H1 (cell line): ENCODE data around the gene ARL2. TPM values are rescaled to one million over a fixed set of nuclear protein-coding genes. Genes with fewer than 3 reads are reported as not detected.

Source experiments
- CTCF ChIA-PET: fragments of 300-600 bp; sonication (Branson Sonifier 250); formaldehyde crosslinking; loops from one replicate; lab custom pipeline; 2021; ENCODE audit not compliant: partially characterized antibody; lab: Charles Lee
- POLR2A ChIA-PET: fragments of 300-600 bp; sonication (Branson Sonifier 250); formaldehyde crosslinking; loops from one replicate; lab custom pipeline; 2021; ENCODE audit warnings: inconsistent platforms; ENCODE audit not compliant: partially characterized antibody; lab: Charles Lee
- DNase-seq, 2 experiments: peaks; one replicate each; pipeline versions ENCODE4 v3.0.0 to v3.0.0-alpha.2; 2010 to 2022; ENCODE audit warnings: low spot score in 2 of 2, low read depth in 1 of 2, mixed read lengths in 1 of 2
- FAIRE-seq: peaks from 2 replicates; lab custom pipeline; 2011; peaks lifted over from hg19 to GRCh38; lab: Jason Lieb, UNC
- H2AFZ ChIP-seq: 2 replicates; pipeline ENCODE4 v1.8.1; 2012; ENCODE audit warnings: low read length, inconsistent platforms
- H2AK5ac ChIP-seq: 2 replicates; pipeline ENCODE4 v1.6.1; 2013; ENCODE audit warnings: low read depth, low read length
- H2BK120ac ChIP-seq: replicated peaks from 2 replicates; pipeline ENCODE3; 2013; ENCODE audit warnings: low read depth, low read length, inconsistent platforms
- H2BK12ac ChIP-seq: 2 replicates; pipeline ENCODE4 v1.6.1; 2013; ENCODE audit warnings: low read depth, low read length
- H2BK15ac ChIP-seq: 2 replicates; pipeline ENCODE4 v1.6.1; 2013; ENCODE audit warnings: low read length
- H2BK20ac ChIP-seq: 2 replicates; pipeline ENCODE4 v1.6.1; 2013; ENCODE audit warnings: low read length
- H2BK5ac ChIP-seq: 2 replicates; pipeline ENCODE4 v1.6.1; 2013; ENCODE audit warnings: low read depth, low read length
- H3K14ac ChIP-seq: 2 replicates; pipeline ENCODE4 v1.6.1; 2013; ENCODE audit warnings: inconsistent platforms; ENCODE audit not compliant: insufficient read length
- H3K18ac ChIP-seq: 2 replicates; pipeline ENCODE4 v1.6.1; 2013; ENCODE audit warnings: low read length; ENCODE audit errors: extremely low read depth
- H3K23ac ChIP-seq: 2 replicates; pipeline ENCODE4 v1.6.1; 2013; ENCODE audit warnings: inconsistent platforms; ENCODE audit not compliant: insufficient read length
- H3K23me2 ChIP-seq: 2 replicates; pipeline ENCODE4 v1.6.1; 2013; ENCODE audit warnings: low read depth, low read length
- H3K27ac ChIP-seq: 2 replicates; pipeline ENCODE4 v1.6.1; 2011; ENCODE audit warnings: low read depth, low read length, inconsistent platforms
- H3K27me3 ChIP-seq, 4 experiments: replicated peaks in 1 of 4; 1 replicate in 1 of 4; 2 replicates in 3 of 4; pipeline versions ENCODE4 v1.6.1 to v1.8.1; 2011 to 2013; ENCODE audit warnings: low read length in 3 of 4, mild to moderate bottlenecking in 3 of 4, inconsistent platforms in 2 of 4, mixed read lengths in 2 of 4, moderate library complexity in 1 of 4; ENCODE audit not compliant: control insufficient read depth in 3 of 4, insufficient read depth in 3 of 4; ENCODE audit errors: extremely low read depth in 1 of 4
- H3K36me3 ChIP-seq, 4 experiments: 2 replicates each; pipeline versions ENCODE4 v1.6.1 to v1.8.1; 2011 to 2013; ENCODE audit warnings: mild to moderate bottlenecking in 4 of 4, low read length in 3 of 4, moderate library complexity in 2 of 4, control low read depth in 1 of 4, inconsistent platforms in 1 of 4; ENCODE audit not compliant: insufficient read depth in 4 of 4, control insufficient read depth in 2 of 4
- H3K4ac ChIP-seq: replicated peaks from 2 replicates; pipeline ENCODE3; 2013; ENCODE audit warnings: low read length, low read depth, mixed read lengths, inconsistent platforms; ENCODE audit not compliant: insufficient read length
- H3K4me1 ChIP-seq, 4 experiments: replicated peaks in 1 of 4; 1 replicate in 1 of 4; 2 replicates in 3 of 4; pipeline versions ENCODE4 v1.6.1 to v1.8.1; 2011 to 2013; ENCODE audit warnings: low read length in 3 of 4, inconsistent platforms in 2 of 4, mixed read lengths in 1 of 4; ENCODE audit not compliant: insufficient read depth in 4 of 4, control insufficient read depth in 3 of 4
- H3K4me2 ChIP-seq, 2 experiments: 2 replicates each; pipeline versions ENCODE4 v1.6.1 to v1.8.1; 2011 to 2013; ENCODE audit warnings: low read depth in 2 of 2, low read length in 2 of 2, control low read depth in 1 of 2, inconsistent platforms in 1 of 2, mild to moderate bottlenecking in 1 of 2; ENCODE audit not compliant: insufficient read depth in 1 of 2
- H3K4me3 ChIP-seq, 4 experiments: fragments of 200-600, 300-600 bp in 1 of 4; sonication (generic), shearing (Covaris generic), sonication (Bioruptor Twin) in 1 of 4; 2 replicates each; pipeline versions ENCODE4 v1.5.1 to v1.8.1; 2011 to 2016; ENCODE audit warnings: low read length in 4 of 4, low read depth in 3 of 4, control low read depth in 2 of 4, inconsistent platforms in 2 of 4, mild to moderate bottlenecking in 2 of 4, mixed read lengths in 1 of 4, moderate library complexity in 1 of 4; ENCODE audit not compliant: insufficient read depth in 2 of 4; ENCODE audit errors: extremely low read depth in 1 of 4
- H3K56ac ChIP-seq: replicated peaks from 2 replicates; pipeline ENCODE3; 2013; ENCODE audit warnings: low read depth, mild to moderate bottlenecking, mixed read lengths, low read length, inconsistent platforms; ENCODE audit not compliant: insufficient read length
- H3K79me1 ChIP-seq: 2 replicates; pipeline ENCODE4 v1.6.1; 2013; ENCODE audit warnings: low read depth, low read length, control low read depth
- H3K79me2 ChIP-seq, 2 experiments: 2 replicates each; pipeline versions ENCODE4 v1.6.1 to v1.8.1; 2012 to 2013; ENCODE audit warnings: low read length in 2 of 2, mild to moderate bottlenecking in 2 of 2, inconsistent platforms in 1 of 2; ENCODE audit not compliant: insufficient read depth in 2 of 2, control insufficient read depth in 1 of 2
- H3K9ac ChIP-seq, 4 experiments: replicated peaks in 1 of 4; 1 replicate in 1 of 4; 2 replicates in 3 of 4; pipeline versions ENCODE4 v1.6.1 to v1.8.1; 2011 to 2013; ENCODE audit warnings: low read depth in 3 of 4, low read length in 3 of 4, control low read depth in 2 of 4, mild to moderate bottlenecking in 2 of 4, moderate library complexity in 2 of 4, inconsistent platforms in 1 of 4; ENCODE audit errors: extremely low read depth in 1 of 4
- H3K9me3 ChIP-seq, 2 experiments: 2 replicates each; pipeline versions ENCODE4 v1.6.1 to v1.8.1; 2012 to 2013; ENCODE audit warnings: mild to moderate bottlenecking in 2 of 2, moderate library complexity in 2 of 2, control low read depth in 1 of 2, inconsistent platforms in 1 of 2, low read depth in 1 of 2, low read length in 1 of 2, mixed read lengths in 1 of 2; ENCODE audit not compliant: insufficient read depth in 2 of 2
- H4K20me1 ChIP-seq, 2 experiments: replicated peaks in 1 of 2; 2 replicates each; pipeline versions ENCODE3 to v1.8.1; 2011 to 2013; ENCODE audit warnings: inconsistent platforms in 2 of 2, low read length in 2 of 2, mild to moderate bottlenecking in 1 of 2; ENCODE audit not compliant: insufficient read depth in 2 of 2, control insufficient read depth in 1 of 2
- H4K5ac ChIP-seq: 2 replicates; pipeline ENCODE4 v1.6.1; 2013; ENCODE audit warnings: low read length, low read depth, mixed read lengths, inconsistent platforms; ENCODE audit not compliant: insufficient read length
- H4K8ac ChIP-seq: 2 replicates; pipeline ENCODE4 v1.8.0; 2013; ENCODE audit warnings: mild to moderate bottlenecking, moderate library complexity, low read length, inconsistent platforms; ENCODE audit not compliant: insufficient read depth; ENCODE audit errors: extremely low read depth
- H4K91ac ChIP-seq: replicated peaks from 2 replicates; pipeline ENCODE3; 2013; ENCODE audit warnings: low read length, mixed read lengths, inconsistent platforms; ENCODE audit not compliant: insufficient read length
- CTBP2 ChIP-seq: IDR thresholded peaks from 2 replicates; pipeline ENCODE4 v1.7.0; 2011; ENCODE audit warnings: borderline replicate concordance, mild to moderate bottlenecking, moderate library complexity, mixed read lengths, low read length; ENCODE audit not compliant: insufficient read depth, insufficient read length
- HDAC2 ChIP-seq, 2 experiments: fragments of 300-600 bp in 1 of 2; sonication (generic) in 1 of 2; IDR thresholded peaks; 2 replicates each; pipeline ENCODE4 v1.6.1; 2011 to 2012; ENCODE audit warnings: low read depth in 2 of 2, low read length in 2 of 2, mild to moderate bottlenecking in 2 of 2, moderate library complexity in 2 of 2, borderline replicate concordance in 1 of 2, inconsistent platforms in 1 of 2
- SAP30 ChIP-seq: fragments of 300-600 bp; sonication (generic); IDR thresholded peaks from 2 replicates; pipeline ENCODE4 v1.7.1; 2012; ENCODE audit warnings: low read length, moderate library complexity, mild to moderate bottlenecking, inconsistent platforms; ENCODE audit not compliant: insufficient read depth, insufficient replicate concordance
- SIRT6 ChIP-seq: IDR thresholded peaks from one replicate; pipeline ENCODE4 v1.7.1; 2012; ENCODE audit warnings: low read length, inconsistent platforms
- WGBS, 2 experiments: shearing (Covaris generic) in 1 of 2; methylation state at CpG; one replicate each; pipeline versions ENCODE4 v1.1.6 to v1.1.7; 2013 to 2015; ENCODE audit warnings: low lambda C conversion rate in 2 of 2, mixed read lengths in 2 of 2, inconsistent platforms in 1 of 2, low coverage in 1 of 2, missing lambda C conversion rate in 1 of 2; ENCODE audit not compliant: insufficient replicate concordance in 2 of 2, insufficient coverage in 1 of 2, insufficient read length in 1 of 2; ENCODE audit errors: extremely low coverage in 1 of 2, missing lambda C conversion rate in 1 of 2; 5-methylcytosine and 5-hydroxymethylcytosine counted together
- polyA plus RNA-seq, 7 experiments: library from polyadenylated mRNA; depleted of rRNA in 3 of 7; stranded (reverse) in 5 of 7; unstranded in 2 of 7; fragments of >200 nt in 5 of 7; fragments of 200-250 nt in 2 of 7; gene quantifications; 1 replicate in 5 of 7; 2 replicates in 1 of 7; 4 replicates in 1 of 7; pipeline versions ENCODE4 v1.2.1 to v1.2.3, GENCODE V29; 2011 to 2013; ENCODE audit warnings: missing spikeins in 2 of 7, mixed read lengths in 2 of 7
- total RNA-seq: library from RNA; stranded (reverse); fragmentation: NEBNext Ultra II Directional; extraction: Animal tissue kit (Norgen Biotek cat#: 25700); gene quantifications from 2 replicates; pipeline ENCODE4 v1.2.1, GENCODE V29; 2021
- TF ChIP-seq, protein P1 (sequence below), 3 experiments: IDR thresholded peaks; 1 replicate in 2 of 3; 2 replicates in 1 of 3; pipeline versions ENCODE4 v1.5.1 to v1.6.1; 2011; ENCODE audit warnings: low read length in 3 of 3, mild to moderate bottlenecking in 3 of 3, inconsistent platforms in 2 of 3, low read depth in 1 of 3, moderate library complexity in 1 of 3; ENCODE audit not compliant: insufficient read depth in 1 of 3; ENCODE audit errors: control extremely low read depth in 1 of 3

ARL2 gene
- total and polyA plus RNA-seq, 2 of the 8 experiments (the other 6 are each of a cell fraction or from before 2014, with no cell fraction given) = 186 to 535 TPM

- ChIA-PET CTCF (interaction anchor here (1.4 kb wide), 1 partner anchor 104 kb away, joined by 5 read pairs; no protein-coding TSS in a partner anchor), POLR2A (interaction anchor here (1.3 kb wide), 1 partner anchor 221 kb away, joined by 5 read pairs; the partner anchor contains the start of gene SF1)
- Histone ChIP-seq H2BK15ac (no peak overlapping the region), H3K9ac (no peak overlapping the region), H4K8ac (no peak overlapping the region), H3K27me3 (no peaks in the 10 kb centered on the region), H2AFZ (no peak overlapping the region), H2BK120ac (no peak overlapping the region), H2BK5ac (no peak overlapping the region), H3K56ac (no peak overlapping the region), H4K5ac (no peak overlapping the region), H3K4me1 (peaks cover 0 to 9% (median 1%) of the 10 kb centered on the region in 4 experiments; a peak in 2 of 7 replicates), H4K20me1 (no peaks in the 10 kb centered on the region), H4K91ac (no peak overlapping the region), H3K27ac (no peak overlapping the region), H3K23ac (no peak overlapping the region), H3K4me2 (no peak overlapping the region), H2BK12ac (no peak overlapping the region), H2AK5ac (no peak overlapping the region), H2BK20ac (no peak overlapping the region), H3K18ac (no peak overlapping the region), H3K36me3 (no peaks in the 10 kb centered on the region), H3K23me2 (no peaks in the 10 kb centered on the region), H3K9me3 (no peaks in the 10 kb centered on the region), H3K14ac (no peak overlapping the region), H3K4ac (peak overlapping the region; percentile 21), H3K79me1 (no peaks in the 10 kb centered on the region), H3K4me3 (no peak overlapping the region), H3K79me2 (no peaks in the 10 kb centered on the region)
- DNase-seq = no peak
- FAIRE-seq = no peak
- 67% methylated on average over 1 of the region's 1 CpG; no CpG with 5 or more reads in 1 of the 2 experiments for WGBS, 2 experiments
- TF ChIP-seq CTBP2 (no peak), SIRT6 (no peak), SAP30 (no peak), HDAC2 (IDR thresholded peaks at IDR 0.05; ENCODE audit: borderline replicate concordance in 1 of 2, low read depth in 2 of 2, low read length in 2 of 2) (no peak)
- TF ChIP-seq, protein P1, sequence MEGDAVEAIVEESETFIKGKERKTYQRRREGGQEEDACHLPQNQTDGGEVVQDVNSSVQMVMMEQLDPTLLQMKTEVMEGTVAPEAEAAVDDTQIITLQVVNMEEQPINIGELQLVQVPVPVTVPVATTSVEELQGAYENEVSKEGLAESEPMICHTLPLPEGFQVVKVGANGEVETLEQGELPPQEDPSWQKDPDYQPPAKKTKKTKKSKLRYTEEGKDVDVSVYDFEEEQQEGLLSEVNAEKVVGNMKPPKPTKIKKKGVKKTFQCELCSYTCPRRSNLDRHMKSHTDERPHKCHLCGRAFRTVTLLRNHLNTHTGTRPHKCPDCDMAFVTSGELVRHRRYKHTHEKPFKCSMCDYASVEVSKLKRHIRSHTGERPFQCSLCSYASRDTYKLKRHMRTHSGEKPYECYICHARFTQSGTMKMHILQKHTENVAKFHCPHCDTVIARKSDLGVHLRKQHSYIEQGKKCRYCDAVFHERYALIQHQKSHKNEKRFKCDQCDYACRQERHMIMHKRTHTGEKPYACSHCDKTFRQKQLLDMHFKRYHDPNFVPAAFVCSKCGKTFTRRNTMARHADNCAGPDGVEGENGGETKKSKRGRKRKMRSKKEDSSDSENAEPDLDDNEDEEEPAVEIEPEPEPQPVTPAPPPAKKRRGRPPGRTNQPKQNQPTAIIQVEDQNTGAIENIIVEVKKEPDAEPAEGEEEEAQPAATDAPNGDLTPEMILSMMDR (IDR thresholded peaks at IDR 0.05; ENCODE audit: control extremely low read depth in 1 of 3, insufficient read depth in 1 of 3, low read depth in 1 of 3, low read length in 3 of 3) = no peak
Measured at GRCh38 chr11:64999478-64999877, 14.5 kb upstream of the ARL2 start.
